Stomach (tissue), 4 donors: ENCODE data around the gene C2CD2L.

Experiments
- CTCF ChIP-seq, 7 experiments: fragments of 450-650 bp in 4 of 7; fragments of 200-600 bp in 3 of 7; sonication (generic) in 3 of 7; IDR thresholded peaks; one replicate each; pipeline ENCODE4 v1.5.1; 2016 to 2019; ENCODE audit warnings: antibody characterized with exemption in 7 of 7, control low read depth in 2 of 7, mild to moderate bottlenecking in 1 of 7
- POLR2A ChIP-seq, 4 donors: fragments of 450-650 bp; IDR thresholded peaks; one replicate each; pipeline ENCODE4 v1.6.1; 2016; ENCODE audit warnings: antibody characterized with exemption in 4 of 4, control low read depth in 2 of 4, mild to moderate bottlenecking in 1 of 4, moderate library complexity in 1 of 4

- TF ChIP-seq CTCF (IDR thresholded peaks at IDR 0.05) (peak in 4 of 7 experiments; percentile 18 to 43 (median 28)), POLR2A (IDR thresholded peaks at IDR 0.05) (no peak)
Observed at GRCh38 chr11:119134389-119134978, 27.3 kb downstream of the C2CD2L start.
